Liver (tissue), 9 donors: ENCODE measurements around the gene IPP. TPM values are rescaled to one million over a fixed set of nuclear protein-coding genes. Genes with fewer than 3 reads are reported as not detected.

ENCODE experiments used
- DNase-seq: peaks from one replicate; pipeline ENCODE4 v3.0.0-alpha.2; 2017; ENCODE audit warnings: low spot score
- H3K27ac ChIP-seq, 2 donors: one replicate each; pipeline ENCODE4 v1.7.0; 2013; ENCODE audit warnings: inconsistent platforms in 2 of 2, low read length in 2 of 2, control low read depth in 1 of 2, low read depth in 1 of 2, mild to moderate bottlenecking in 1 of 2
- H3K27me3 ChIP-seq, 4 donors: one replicate each; pipeline versions ENCODE4 v1.6.1 to v1.7.0; 2013; ENCODE audit warnings: low read length in 3 of 4, inconsistent platforms in 1 of 4, mild to moderate bottlenecking in 1 of 4, moderate library complexity in 1 of 4; ENCODE audit not compliant: control insufficient read depth in 4 of 4, insufficient read depth in 4 of 4
- H3K36me3 ChIP-seq, 4 donors: one replicate each; pipeline versions ENCODE4 v1.6.1 to v1.7.0; 2013; ENCODE audit warnings: low read length in 3 of 4, mild to moderate bottlenecking in 3 of 4, low read depth in 1 of 4, moderate library complexity in 1 of 4; ENCODE audit not compliant: control insufficient read depth in 4 of 4, insufficient read depth in 3 of 4
- H3K4me1 ChIP-seq, 4 donors: one replicate each; pipeline versions ENCODE4 v1.6.1 to v1.7.0; 2013; ENCODE audit warnings: low read length in 3 of 4, mild to moderate bottlenecking in 3 of 4, moderate library complexity in 1 of 4; ENCODE audit not compliant: control insufficient read depth in 4 of 4, insufficient read depth in 4 of 4
- H3K4me3 ChIP-seq, 3 donors: one replicate each; pipeline versions ENCODE4 v1.6.1 to v1.7.0; 2013; ENCODE audit warnings: low read length in 3 of 3, control low read depth in 1 of 3, low read depth in 1 of 3, mild to moderate bottlenecking in 1 of 3
- H3K9ac ChIP-seq, 2 donors: one replicate each; pipeline ENCODE4 v1.7.0; 2013; ENCODE audit warnings: low read length in 2 of 2, mild to moderate bottlenecking in 2 of 2, moderate library complexity in 2 of 2, control low read depth in 1 of 2, low read depth in 1 of 2
- H3K9me3 ChIP-seq, 4 donors: one replicate each; pipeline versions ENCODE4 v1.6.1 to v1.7.0; 2013; ENCODE audit warnings: low read length in 3 of 4; ENCODE audit not compliant: control insufficient read depth in 4 of 4
- CTCF ChIP-seq: fragments of 150-350 bp; IDR thresholded peaks from 2 replicates; pipeline ENCODE4 v1.5.1; 2017; ENCODE audit warnings: improper control_type of control experiment, low read depth, low read length; ENCODE audit not compliant: missing input control
- EGR1 ChIP-seq, 2 donors: IDR thresholded peaks; 2 replicates each; pipeline ENCODE4 v1.6.1; 2016 to 2018; ENCODE audit warnings: antibody characterized with exemption in 2 of 2, low read depth in 2 of 2
- FOXA1 ChIP-seq: IDR thresholded peaks from 2 replicates; pipeline ENCODE4 v1.6.1; 2016; ENCODE audit warnings: antibody characterized with exemption
- FOXA2 ChIP-seq: IDR thresholded peaks from 2 replicates; pipeline ENCODE4 v1.6.1; 2016; ENCODE audit warnings: antibody characterized with exemption
- GABPA ChIP-seq, 2 donors: IDR thresholded peaks in 1 of 2; conservative IDR thresholded peaks in 1 of 2; 2 replicates each; pipeline ENCODE4 v1.6.1; 2016; ENCODE audit warnings: antibody characterized with exemption in 2 of 2, mild to moderate bottlenecking in 1 of 2, moderate library complexity in 1 of 2
- HNF4A ChIP-seq, 2 donors: conservative IDR thresholded peaks; 2 replicates each; pipeline ENCODE4 v1.6.1; 2016; ENCODE audit warnings: antibody characterized with exemption in 2 of 2, mild to moderate bottlenecking in 2 of 2
- HNF4G ChIP-seq: IDR thresholded peaks from 2 replicates; pipeline ENCODE4 v1.6.1; 2016; ENCODE audit warnings: antibody characterized with exemption
- JUND ChIP-seq, 2 donors: IDR thresholded peaks; 2 replicates each; pipeline ENCODE4 v1.6.1; 2016; ENCODE audit warnings: antibody characterized with exemption in 2 of 2
- RXRA ChIP-seq, 2 donors: IDR thresholded peaks; 2 replicates each; pipeline ENCODE4 v1.6.1; 2017 to 2018; ENCODE audit warnings: antibody characterized with exemption in 2 of 2, mild to moderate bottlenecking in 1 of 2
- SP1 ChIP-seq: IDR thresholded peaks from 2 replicates; pipeline ENCODE4 v1.6.1; 2018; ENCODE audit warnings: antibody characterized with exemption, mild to moderate bottlenecking
- TAF1 ChIP-seq: conservative IDR thresholded peaks from 2 replicates; pipeline ENCODE4 v1.6.1; 2016; ENCODE audit warnings: antibody characterized with exemption, mild to moderate bottlenecking
- YY1 ChIP-seq: IDR thresholded peaks from 2 replicates; pipeline ENCODE4 v1.6.1; 2016; ENCODE audit warnings: antibody characterized with exemption, mild to moderate bottlenecking
- WGBS: extraction: QIAGEN DNeasy Blood & Tissue Kit; methylation state at CpG from one replicate; pipeline ENCODE4 v1.1.7; 2013; 5-methylcytosine and 5-hydroxymethylcytosine counted together
- polyA plus RNA-seq, 2 donors: library from polyadenylated mRNA; stranded (reverse) in 1 of 2; unstranded in 1 of 2; fragments of 200-250 nt in 1 of 2; fragments of >200 nt in 1 of 2; fragmentation: Nextera tagmentation in 1 of 2; extraction: Ambion mirVana in 1 of 2; gene quantifications; one replicate each; pipeline versions ENCODE4 v1.2.1 to v1.2.3, GENCODE V29; 2013 to 2015
- total RNA-seq, 2 donors: library from RNA; depleted of rRNA; stranded (reverse); fragments of >200 nt; gene quantifications; one replicate each; pipeline ENCODE4 v1.2.3, GENCODE V29; 2014
- TF ChIP-seq, protein P1 (sequence below): IDR thresholded peaks from 2 replicates; pipeline ENCODE4 v1.6.1; 2016; ENCODE audit warnings: antibody characterized with exemption, mild to moderate bottlenecking
- TF ChIP-seq, protein P2 (sequence below): IDR thresholded peaks from 2 replicates; pipeline ENCODE4 v1.6.1; 2016; ENCODE audit warnings: antibody characterized with exemption
- donor health status: healthy.
- donor health status: healthy.
- donor health status: healthy.
- donor health status: healthy.
- donor health status: healthy.

The IPP gene
- total and polyA plus RNA-seq, 4 donors = 2.7 to 6.7 (median 5.5) TPM

DNA sequence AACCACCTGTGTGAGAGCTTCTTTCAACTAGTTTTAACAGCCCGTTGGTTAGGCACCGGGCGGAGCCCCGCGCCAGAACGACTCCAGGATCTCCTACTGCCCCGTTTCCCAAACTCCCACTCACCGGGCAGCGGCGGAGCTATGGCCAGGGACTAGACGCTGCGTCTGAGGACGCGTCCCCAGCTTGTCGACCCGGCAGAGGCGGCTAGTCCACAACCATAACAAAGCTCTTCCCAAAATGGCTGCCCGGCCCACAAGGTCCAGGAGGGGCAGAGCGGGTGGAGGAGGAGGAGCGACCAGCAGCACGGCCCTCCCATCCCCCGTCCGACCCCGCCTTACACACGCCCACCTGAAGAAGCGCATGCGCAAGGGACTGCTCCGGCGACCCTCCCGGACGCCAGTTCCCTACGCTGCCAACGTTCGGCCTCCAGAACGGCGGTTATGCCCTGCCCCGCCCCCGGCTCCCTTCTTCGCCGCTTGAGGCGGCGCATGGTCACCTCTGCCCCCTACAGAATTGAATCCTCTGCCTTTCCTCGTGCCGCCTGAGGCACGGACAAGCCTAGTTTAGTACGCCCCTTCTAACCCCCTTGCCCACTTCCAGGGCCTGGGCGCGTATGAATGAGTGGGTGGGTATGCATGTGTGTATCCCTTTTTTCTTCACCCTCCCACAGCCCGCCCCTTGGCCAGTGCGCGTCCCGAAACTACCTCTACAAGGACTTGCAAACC lies 64.0 kb downstream of the IPP start, which contains the start of gene GPBP1L1:
GPBP1L1 (minus strand) TSS at position 246 of the 726 bp plus-strand sequence. CDS start 27,446 bp downstream, outside the sequence.
- TF ChIP-seq EGR1 (IDR thresholded peaks at IDR 0.05; ENCODE audit: low read depth in 2 of 2) (peak in 1 of 2 donors; percentile 55), YY1 (peak; percentile 99), CTCF (peak; percentile 3), TAF1 (peak; percentile 59), HNF4A (conservative IDR thresholded peaks at IDR 0.05) (peak; percentile 16 to 17), FOXA1 (no peak), RXRA (IDR thresholded peaks at IDR 0.05) (peak in 1 of 2 donors; percentile 24), SP1 (no peak), HNF4G (no peak)
- Histone ChIP-seq H3K27me3 (no peaks in the 10 kb centered on the region), H3K9me3 (no peaks in the 10 kb centered on the region), H3K36me3 (peaks cover 0 to 5% (median 0%) of the 10 kb centered on the region in 4 donors), H3K4me3 (peak within 1 kb of the TSS; percentile 87 to 99 (median 92)), H3K4me1 (peaks cover 8 to 34% (median 23%) of the 10 kb centered on the region in 4 donors), H3K9ac (peak within 1 kb of the TSS; percentile 98 to 100), H3K27ac (peak within 1 kb of the TSS; percentile 98 to 99)
- WGBS = under 1% methylated on average over 52 of the region's 52 CpGs
- peak; percentile 98 for DNase-seq

DNA sequence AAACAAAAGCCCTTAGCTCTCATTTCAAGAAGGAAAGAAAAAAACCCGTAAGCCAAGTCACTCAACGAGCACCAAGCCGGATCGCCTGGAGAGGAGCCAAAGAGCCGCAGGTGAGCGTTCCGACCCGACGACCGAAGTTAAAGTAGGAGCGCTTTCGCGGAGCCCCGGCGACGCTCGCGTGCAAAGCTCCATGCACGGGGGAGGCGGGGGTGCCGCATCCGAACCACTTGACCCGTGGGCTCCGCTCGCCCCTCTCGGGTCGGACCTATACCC lies 64.5 kb downstream of the IPP start:
- WGBS = under 1% methylated on average over 27 of the region's 27 CpGs
- H3K36me3 ChIP-seq = peaks cover 0 to under 1% (median 0%) of the 10 kb centered on the region in 4 donors
- H3K27ac ChIP-seq = peak overlapping the region; percentile 98 to 99
- no peaks in the 10 kb centered on the region for H3K27me3 ChIP-seq
- H3K9me3 ChIP-seq = no peaks in the 10 kb centered on the region
- H3K4me1 ChIP-seq = peaks cover 10 to 39% (median 28%) of the 10 kb centered on the region in 4 donors
- DNase-seq = peak; percentile 73
- peak overlapping the region; percentile 86 to 98 for H3K9ac ChIP-seq
- peak overlapping the region; percentile 87 to 99 (median 92) for H3K4me3 ChIP-seq
- TF ChIP-seq JUND (IDR thresholded peaks at IDR 0.05) (no peak), FOXA1 (no peak), GABPA (IDR thresholded peaks at IDR 0.05 in 1 of 2, conservative IDR thresholded peaks at IDR 0.05 in 1 of 2) (no peak), FOXA2 (no peak)
- TF ChIP-seq, protein P1, sequence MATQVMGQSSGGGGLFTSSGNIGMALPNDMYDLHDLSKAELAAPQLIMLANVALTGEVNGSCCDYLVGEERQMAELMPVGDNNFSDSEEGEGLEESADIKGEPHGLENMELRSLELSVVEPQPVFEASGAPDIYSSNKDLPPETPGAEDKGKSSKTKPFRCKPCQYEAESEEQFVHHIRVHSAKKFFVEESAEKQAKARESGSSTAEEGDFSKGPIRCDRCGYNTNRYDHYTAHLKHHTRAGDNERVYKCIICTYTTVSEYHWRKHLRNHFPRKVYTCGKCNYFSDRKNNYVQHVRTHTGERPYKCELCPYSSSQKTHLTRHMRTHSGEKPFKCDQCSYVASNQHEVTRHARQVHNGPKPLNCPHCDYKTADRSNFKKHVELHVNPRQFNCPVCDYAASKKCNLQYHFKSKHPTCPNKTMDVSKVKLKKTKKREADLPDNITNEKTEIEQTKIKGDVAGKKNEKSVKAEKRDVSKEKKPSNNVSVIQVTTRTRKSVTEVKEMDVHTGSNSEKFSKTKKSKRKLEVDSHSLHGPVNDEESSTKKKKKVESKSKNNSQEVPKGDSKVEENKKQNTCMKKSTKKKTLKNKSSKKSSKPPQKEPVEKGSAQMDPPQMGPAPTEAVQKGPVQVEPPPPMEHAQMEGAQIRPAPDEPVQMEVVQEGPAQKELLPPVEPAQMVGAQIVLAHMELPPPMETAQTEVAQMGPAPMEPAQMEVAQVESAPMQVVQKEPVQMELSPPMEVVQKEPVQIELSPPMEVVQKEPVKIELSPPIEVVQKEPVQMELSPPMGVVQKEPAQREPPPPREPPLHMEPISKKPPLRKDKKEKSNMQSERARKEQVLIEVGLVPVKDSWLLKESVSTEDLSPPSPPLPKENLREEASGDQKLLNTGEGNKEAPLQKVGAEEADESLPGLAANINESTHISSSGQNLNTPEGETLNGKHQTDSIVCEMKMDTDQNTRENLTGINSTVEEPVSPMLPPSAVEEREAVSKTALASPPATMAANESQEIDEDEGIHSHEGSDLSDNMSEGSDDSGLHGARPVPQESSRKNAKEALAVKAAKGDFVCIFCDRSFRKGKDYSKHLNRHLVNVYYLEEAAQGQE = peak; percentile 1
- TF ChIP-seq, protein P2, sequence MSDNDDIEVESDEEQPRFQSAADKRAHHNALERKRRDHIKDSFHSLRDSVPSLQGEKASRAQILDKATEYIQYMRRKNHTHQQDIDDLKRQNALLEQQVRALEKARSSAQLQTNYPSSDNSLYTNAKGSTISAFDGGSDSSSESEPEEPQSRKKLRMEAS = no peak
